GM19395 (cell line): ENCODE measurements around the gene BBS5.
A peak's percentile ranks its signal among the peaks of the same experiment; 100 is the strongest.
"Not testable (repeated sequence)": the region's sequence is repeated elsewhere in the genome, so short reads cannot be mapped to it uniquely, and the experiment has no call there.

ENCODE experiments used
- ATAC-seq: cut with Tn5 transposase; IDR thresholded peaks from one replicate; pipeline ENCODE4 v1.9.1; 2021; ENCODE audit warnings: mild to moderate bottlenecking, moderate library complexity; ENCODE audit not compliant: unreplicated experiment

Gene BBS5

GRCh38 chr2:169479257-169480078 is at the start of gene BBS5:
Gene BBS5, plus strand, starts transcription at chr2:169479494. Its CDS starts 60 bp downstream, at chr2:169479554.
- peak; percentile 96 for ATAC-seq

DNA sequence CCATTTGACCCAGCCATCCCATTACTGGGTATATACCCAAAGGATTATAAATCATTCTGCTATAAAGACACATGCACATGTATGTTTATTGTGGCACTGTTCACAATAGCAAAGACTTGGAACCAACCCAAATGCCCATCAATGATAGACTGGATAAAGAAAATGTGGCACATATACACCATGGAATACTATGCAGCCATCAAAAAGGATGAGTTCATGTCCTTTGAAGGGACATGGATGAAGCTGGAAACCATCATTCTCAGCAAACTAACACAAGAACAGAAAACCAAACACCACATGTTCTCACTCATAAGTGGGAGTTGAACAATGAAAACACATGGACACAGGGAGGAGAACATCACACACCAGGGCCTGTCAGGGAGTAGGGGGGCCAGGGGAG is 47.5 kb upstream of the BBS5 start:
- ATAC-seq: not testable (repeated sequence)

- not testable (repeated sequence) for ATAC-seq
Observed at GRCh38 chr2:169434236-169434635, 45.1 kb upstream of the BBS5 start.

DNA sequence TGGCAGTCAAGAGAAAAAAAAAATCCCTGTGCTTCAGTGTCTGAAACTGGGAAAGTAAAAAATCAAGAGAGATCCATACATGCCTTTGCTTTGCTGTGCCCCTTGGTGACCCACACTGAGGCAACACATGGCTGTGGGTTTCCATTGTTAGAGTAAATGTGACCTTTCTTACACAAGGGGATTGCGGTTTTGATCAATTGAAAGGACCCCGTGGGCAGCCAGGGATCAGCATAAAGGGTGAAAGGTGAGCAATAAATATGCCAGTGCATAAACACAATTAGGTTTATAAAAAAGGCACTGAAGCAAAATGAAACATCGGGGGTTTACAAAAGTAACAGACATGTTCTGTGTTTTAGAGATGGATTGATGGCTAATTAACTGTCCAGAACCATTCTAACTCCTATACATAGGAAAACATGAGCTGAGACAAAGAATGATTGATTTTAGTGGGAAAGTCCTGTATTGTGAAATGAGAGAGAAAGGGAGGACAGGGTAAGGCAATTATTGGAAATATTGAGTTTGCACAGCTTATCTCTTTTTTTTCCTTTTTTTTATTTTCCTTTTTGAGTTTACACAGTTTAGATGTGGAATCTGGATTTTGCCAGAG is 40.7 kb upstream of the BBS5 start:
- ATAC-seq: no peak

- ATAC-seq: no peak
Observed at GRCh38 chr2:169439900-169440299, 39.4 kb upstream of the BBS5 start.

- no peak for ATAC-seq
Observed at GRCh38 chr2:169446452-169446851, 32.8 kb upstream of the BBS5 start.

GRCh38 chr2:169448316-169448715 is 31.0 kb upstream of the BBS5 start:
- ATAC-seq: no peak

DNA sequence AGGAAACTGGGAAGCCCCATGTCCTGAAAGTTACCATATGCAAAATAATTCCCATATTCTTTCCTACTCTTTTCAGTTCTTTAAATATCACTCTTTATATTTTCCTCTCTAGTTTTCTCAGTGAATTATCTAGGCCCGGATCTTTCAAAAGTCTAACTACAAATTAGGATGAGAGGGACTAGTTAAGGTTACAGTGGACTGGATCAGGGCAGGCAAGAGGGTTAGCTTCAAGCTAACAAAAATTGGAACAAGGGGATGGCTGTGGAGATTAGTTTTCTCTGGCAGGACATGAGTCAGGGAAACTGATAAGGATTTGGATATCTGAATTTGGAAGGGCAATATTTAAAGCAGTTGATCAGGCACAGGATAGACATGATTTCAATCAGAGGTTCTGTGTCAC is 30.4 kb upstream of the BBS5 start:
- ATAC-seq: no peak

DNA sequence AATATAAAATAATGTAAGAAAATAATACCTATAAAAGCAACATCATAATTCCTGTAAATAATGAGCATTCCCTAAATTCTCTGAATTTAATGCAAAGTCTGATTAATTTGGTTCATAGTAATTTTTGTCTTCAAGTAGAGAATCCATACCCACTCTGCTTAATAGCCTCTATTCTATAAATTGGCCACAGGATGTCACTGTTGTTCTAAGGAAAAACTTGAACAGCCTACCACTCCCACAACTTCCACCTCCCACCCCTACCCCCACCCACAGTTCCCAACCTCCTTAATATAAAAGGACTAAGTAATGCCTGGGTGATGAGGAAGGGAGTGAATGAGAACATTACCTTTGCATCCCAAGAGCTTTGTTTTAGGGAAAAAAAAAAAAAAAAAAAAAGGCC is 27.2 kb upstream of the BBS5 start:
- ATAC-seq: peak; percentile 60

DNA sequence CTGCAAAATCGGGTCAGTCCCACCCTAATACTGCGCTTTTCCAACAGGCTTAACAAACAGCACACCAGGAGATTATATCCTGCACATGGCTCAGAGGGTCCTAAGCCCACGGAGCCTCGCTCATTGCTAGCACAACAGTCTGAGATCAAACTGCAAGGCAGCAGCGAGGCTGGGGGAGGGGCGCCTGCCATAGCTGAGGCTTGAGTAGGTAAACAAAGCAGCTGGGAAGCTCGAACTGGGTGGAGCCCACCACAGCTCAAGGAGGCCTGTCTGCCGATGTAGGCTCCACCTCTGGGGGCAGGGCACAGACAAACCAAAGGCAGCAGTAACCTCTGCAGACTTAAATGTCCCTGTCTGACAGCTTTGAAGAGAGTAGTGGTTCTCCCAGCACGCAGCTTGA is 26.2 kb upstream of the BBS5 start:
- not testable (repeated sequence) for ATAC-seq

DNA sequence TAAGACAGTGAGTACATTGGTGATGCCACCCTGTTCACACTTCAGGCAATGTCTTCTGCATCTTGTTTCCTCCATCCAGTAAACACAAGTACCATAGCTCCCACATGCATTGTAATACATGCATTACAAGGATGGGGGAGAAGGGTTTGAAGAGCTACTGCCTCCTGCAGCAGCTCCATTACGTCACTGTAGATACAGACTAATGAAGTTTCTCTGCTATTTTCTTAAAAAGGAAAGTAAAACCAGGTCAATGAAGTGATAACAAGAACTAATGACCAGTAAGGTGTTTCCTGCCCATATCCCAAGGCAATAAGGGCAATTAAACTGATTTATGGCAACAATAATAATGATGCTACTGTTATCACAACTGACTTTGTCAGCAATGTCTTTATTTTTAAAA is 18.2 kb upstream of the BBS5 start:
- no peak for ATAC-seq

GRCh38 chr2:169462896-169463695 is 16.2 kb upstream of the BBS5 start:
- ATAC-seq: no peak

DNA sequence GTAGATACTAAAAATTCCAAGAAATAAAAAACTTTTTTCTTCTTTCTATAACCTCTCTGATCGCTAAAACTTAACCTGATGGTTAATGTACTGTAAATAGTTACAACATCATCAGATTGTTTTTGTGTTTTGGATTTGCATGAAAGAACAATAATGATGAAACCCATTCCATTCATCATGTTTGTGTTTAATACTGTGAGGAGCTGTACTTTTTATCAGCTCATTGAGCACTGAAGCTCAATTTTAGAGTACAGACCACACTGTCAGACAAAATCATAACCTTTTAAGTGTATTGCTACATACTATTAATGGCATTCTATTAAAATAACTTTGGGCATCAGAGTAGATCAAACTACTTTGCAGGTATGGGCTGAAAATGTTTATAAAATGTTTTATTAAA is 14.8 kb upstream of the BBS5 start:
- no peak for ATAC-seq

GRCh38 chr2:169464882-169465281 is 14.4 kb upstream of the BBS5 start:
- no peak for ATAC-seq

- ATAC-seq: no peak
Observed at GRCh38 chr2:169468841-169469240, 10.5 kb upstream of the BBS5 start.

DNA sequence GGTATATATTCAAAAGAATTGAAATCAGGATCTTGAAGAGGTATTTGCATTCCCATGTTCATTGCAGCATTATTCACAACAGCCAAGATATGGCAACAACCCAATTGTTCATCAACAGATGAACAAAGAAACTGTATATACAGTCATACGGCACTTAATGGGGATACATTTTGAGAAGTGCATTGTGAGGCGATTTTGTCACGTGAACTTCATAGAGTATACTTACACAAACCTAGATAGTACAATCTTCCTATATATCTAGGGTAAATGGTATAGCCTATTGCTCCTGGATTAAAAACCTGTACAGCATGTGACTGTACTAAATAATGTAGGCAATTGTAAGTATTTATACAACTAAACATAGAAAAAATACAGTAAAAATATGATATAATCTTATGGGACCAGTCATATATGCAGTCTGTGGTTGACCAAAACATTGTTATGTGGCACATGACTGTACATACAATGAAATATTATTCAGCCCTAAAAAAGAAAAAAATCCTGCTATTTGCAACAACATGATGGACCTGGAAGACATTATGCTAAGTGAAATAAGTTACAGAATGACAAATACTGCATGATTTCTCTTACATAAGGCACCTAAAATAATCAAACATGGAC is 9.2 kb upstream of the BBS5 start:
- ATAC-seq: no peak

DNA sequence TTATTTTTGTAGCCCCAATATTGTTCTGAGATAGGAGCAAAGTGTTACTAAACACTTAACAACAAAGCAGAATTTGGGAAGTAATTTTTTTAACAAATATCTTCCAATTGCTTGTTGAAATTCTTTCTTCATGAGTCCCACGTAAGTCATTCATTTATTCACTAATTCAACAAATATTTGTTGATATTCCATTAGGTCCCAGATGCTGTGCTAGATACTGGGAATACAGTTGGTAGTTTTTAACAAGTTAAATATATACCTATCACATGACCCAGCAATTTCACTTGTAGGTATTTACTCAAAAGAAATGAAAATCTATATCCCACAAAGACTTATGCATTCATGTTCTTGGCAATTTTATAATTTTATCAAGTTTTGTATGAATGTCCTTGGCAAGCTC is 7.0 kb upstream of the BBS5 start:
- ATAC-seq: no peak

- ATAC-seq: no peak
Observed at GRCh38 chr2:169476459-169476858, 2.8 kb upstream of the BBS5 start.

- ATAC-seq: no peak
Observed at GRCh38 chr2:169478339-169478738, 955 bp upstream of the BBS5 start.

GRCh38 chr2:169478745-169479256 is 493 bp upstream of the BBS5 start:
- no peak for ATAC-seq

GRCh38 chr2:169480079-169480465 is 778 bp downstream of the BBS5 start:
- no peak for ATAC-seq
